Mesothelial cell of epicardium (in vitro differentiated cells): ENCODE data around the gene FAF2. TPM values are rescaled to one million over a fixed set of nuclear protein-coding genes. Genes with fewer than 3 reads are reported as not detected.

Experiments used
- DNase-seq, 2 experiments: peaks; one replicate each; pipeline ENCODE4 v3.0.0; 2021; ENCODE audit warnings: low spot score in 2 of 2; ENCODE audit not compliant: unreplicated experiment in 2 of 2
- H3K27ac Mint-ChIP-seq: 2 replicates; pipeline ENCODE4 v1.8.0; 2021; ENCODE audit warnings: mixed read lengths
- H3K27me3 Mint-ChIP-seq: 2 replicates; pipeline ENCODE4 v1.8.0; 2021; ENCODE audit warnings: low read depth, mixed read lengths
- H3K36me3 Mint-ChIP-seq: 2 replicates; pipeline ENCODE4 v1.8.0; 2021; ENCODE audit warnings: mixed read lengths
- H3K4me1 Mint-ChIP-seq: 2 replicates; pipeline ENCODE4 v1.8.0; 2021; ENCODE audit warnings: mixed read lengths
- H3K4me3 Mint-ChIP-seq: 2 replicates; pipeline ENCODE4 v1.8.0; 2021; ENCODE audit warnings: mild to moderate bottlenecking, moderate library complexity, mixed read lengths
- H3K9me3 Mint-ChIP-seq: 2 replicates; pipeline ENCODE4 v1.8.0; 2021; ENCODE audit warnings: mixed read lengths
- total RNA-seq: library from RNA; stranded (reverse); gene quantifications from 3 replicates; pipeline ENCODE4 v1.2.1, GENCODE V29; 2021
- TF ChIP-seq, protein P1 (sequence below): fragments of 200-600 bp; sonication (generic); IDR thresholded peaks from one replicate; pipeline ENCODE4 v1.5.0; 2021; ENCODE audit warnings: antibody characterized with exemption; ENCODE audit not compliant: unreplicated experiment

FAF2 gene
- total RNA-seq, 1 donor from 2014 or later, result 52.7 TPM

DNA sequence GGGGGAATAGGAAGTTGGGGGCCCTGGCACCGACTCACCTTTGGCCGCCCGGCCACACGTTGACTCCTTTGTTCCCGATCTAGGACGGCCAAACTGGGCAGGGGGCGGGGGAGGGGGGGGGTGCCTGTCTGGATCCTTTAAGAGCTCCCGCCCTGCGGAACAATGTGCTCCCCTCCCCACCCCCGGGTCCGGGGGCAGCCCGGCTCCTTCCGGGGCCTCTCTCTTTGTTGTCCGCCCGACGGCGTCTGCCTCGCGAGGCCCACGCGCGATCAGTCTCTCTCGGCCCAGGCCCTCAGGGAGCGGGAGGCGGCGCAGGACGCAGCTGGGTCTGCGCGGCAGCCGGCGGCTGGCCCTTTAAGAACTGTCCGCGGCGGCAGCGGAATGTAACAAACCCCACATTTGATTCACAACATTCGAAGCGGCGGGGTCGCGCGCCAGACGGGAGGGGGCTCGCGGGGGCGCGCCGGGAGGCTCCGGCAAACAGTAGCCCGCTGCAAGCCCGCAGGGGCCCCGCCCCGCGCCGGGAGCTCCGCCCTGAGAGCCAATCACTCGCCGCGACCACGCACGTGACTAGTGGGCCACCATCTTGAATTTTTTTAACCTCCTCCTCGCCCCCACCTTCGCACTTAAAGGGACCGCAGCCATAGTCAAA, 88.8 kb downstream of the FAF2 start, which contains the start of gene RNF44:
Gene RNF44 (minus strand): TSS at position 501 of the 652 bp plus-strand sequence. CDS start 4,930 bp downstream, outside the sequence.
- Mint-ChIP-seq H3K27ac (peak within 1 kb of the TSS; percentile 100), H3K4me1 (peaks cover 50% of the 10 kb centered on the region), H3K9me3 (no peaks in the 10 kb centered on the region), H3K27me3 (no peaks in the 10 kb centered on the region), H3K4me3 (peak within 1 kb of the TSS; percentile 98), H3K36me3 (peaks cover 4% of the 10 kb centered on the region)
- TF ChIP-seq, protein P1, sequence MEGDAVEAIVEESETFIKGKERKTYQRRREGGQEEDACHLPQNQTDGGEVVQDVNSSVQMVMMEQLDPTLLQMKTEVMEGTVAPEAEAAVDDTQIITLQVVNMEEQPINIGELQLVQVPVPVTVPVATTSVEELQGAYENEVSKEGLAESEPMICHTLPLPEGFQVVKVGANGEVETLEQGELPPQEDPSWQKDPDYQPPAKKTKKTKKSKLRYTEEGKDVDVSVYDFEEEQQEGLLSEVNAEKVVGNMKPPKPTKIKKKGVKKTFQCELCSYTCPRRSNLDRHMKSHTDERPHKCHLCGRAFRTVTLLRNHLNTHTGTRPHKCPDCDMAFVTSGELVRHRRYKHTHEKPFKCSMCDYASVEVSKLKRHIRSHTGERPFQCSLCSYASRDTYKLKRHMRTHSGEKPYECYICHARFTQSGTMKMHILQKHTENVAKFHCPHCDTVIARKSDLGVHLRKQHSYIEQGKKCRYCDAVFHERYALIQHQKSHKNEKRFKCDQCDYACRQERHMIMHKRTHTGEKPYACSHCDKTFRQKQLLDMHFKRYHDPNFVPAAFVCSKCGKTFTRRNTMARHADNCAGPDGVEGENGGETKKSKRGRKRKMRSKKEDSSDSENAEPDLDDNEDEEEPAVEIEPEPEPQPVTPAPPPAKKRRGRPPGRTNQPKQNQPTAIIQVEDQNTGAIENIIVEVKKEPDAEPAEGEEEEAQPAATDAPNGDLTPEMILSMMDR, result no peak
- peak; percentile 96 to 99 for DNase-seq

GRCh38 chr5:176537554-176538229, 89.5 kb downstream of the FAF2 start:
- TF ChIP-seq, protein P1, result no peak
- Mint-ChIP-seq H3K36me3 (peaks cover 4% of the 10 kb centered on the region), H3K9me3 (no peaks in the 10 kb centered on the region), H3K27ac (peak overlapping the region; percentile 100), H3K27me3 (no peaks in the 10 kb centered on the region), H3K4me3 (peak overlapping the region; percentile 98), H3K4me1 (peaks cover 56% of the 10 kb centered on the region)
- peak; percentile 94 to 95 for DNase-seq

DNA sequence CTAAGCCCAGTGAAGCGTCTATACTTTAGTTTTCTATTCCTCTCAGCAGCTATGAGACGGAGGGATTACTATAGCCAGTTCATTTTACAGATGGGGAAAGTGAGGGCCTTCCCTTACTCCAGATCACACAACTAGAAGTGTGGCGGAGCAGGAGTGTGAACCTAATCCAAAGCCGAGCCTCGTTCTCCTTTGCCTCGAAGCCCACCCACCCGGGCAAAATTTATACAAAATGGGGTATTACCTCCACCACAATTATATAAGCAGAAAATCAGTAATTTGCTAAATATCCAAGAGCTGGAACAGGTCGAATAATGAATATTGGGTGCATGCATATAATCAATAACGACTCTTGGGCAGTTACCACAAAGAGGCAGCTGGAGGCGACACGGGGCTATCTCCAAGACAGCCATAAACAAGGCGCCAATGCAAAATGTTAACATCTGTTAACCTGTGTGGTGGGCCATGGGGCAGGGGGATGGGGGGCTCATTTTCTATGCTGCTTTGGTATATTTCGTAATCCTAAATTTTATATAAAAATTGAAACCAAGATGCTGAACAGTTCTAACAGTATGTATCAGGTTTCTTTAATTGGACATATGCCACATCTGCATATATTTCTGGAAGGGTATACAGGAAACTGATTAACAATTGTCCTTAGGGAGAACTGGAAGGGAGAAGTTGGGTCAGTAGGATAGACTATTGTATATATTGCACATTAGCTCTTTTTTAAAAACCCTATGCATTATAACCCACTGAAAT, 90.2 kb downstream of the FAF2 start:
- peaks cover 2% of the 10 kb centered on the region for H3K36me3 Mint-ChIP-seq

GRCh38 chr5:176538989-176539384, 90.8 kb downstream of the FAF2 start:
- DNase-seq, result no peak
- H3K27me3 Mint-ChIP-seq, result no peaks in the 10 kb centered on the region
- peaks cover 2% of the 10 kb centered on the region for H3K36me3 Mint-ChIP-seq
- no peak overlapping the region for H3K27ac Mint-ChIP-seq
- H3K9me3 Mint-ChIP-seq, result no peaks in the 10 kb centered on the region
- TF ChIP-seq, protein P1, result no peak
- peaks cover 50% of the 10 kb centered on the region for H3K4me1 Mint-ChIP-seq
- H3K4me3 Mint-ChIP-seq, result no peak overlapping the region

More for the DNA sequence above, 90.2 kb downstream of the FAF2 start:
- H3K4me3 Mint-ChIP-seq, result peak overlapping the region; percentile 98
- H3K9me3 Mint-ChIP-seq, result no peaks in the 10 kb centered on the region
- H3K27me3 Mint-ChIP-seq, result no peaks in the 10 kb centered on the region
- peaks cover 53% of the 10 kb centered on the region for H3K4me1 Mint-ChIP-seq
- TF ChIP-seq, protein P1, result no peak
- peak overlapping the region; percentile 100 for H3K27ac Mint-ChIP-seq
- DNase-seq, result no peak

DNA sequence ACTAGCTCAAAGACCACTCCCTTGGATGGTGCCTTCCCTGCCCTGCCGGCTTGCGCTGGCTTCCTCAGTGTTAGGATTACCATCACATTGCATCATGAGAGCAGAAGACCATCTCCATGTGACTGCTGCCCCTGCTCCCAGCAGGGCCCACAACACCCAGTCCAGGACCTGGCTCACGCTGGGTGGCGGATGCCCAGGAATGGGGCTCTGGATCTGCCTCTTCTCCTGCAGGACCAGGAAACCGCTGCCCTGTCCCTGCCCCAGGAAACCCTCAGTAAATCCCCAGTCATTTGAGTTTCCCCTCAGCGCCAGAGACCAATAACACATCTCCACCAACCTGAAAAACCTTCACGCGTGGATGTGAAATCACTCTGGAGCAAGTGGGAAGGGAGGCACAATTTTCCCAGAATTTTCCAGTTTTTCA, 92.3 kb downstream of the FAF2 start:
- Mint-ChIP-seq H3K27me3 (no peaks in the 10 kb centered on the region), H3K4me1 (peaks cover 35% of the 10 kb centered on the region), H3K9me3 (no peaks in the 10 kb centered on the region), H3K4me3 (peak overlapping the region; percentile 28), H3K36me3 (no peaks in the 10 kb centered on the region), H3K27ac (peak overlapping the region; percentile 71)
- TF ChIP-seq, protein P1, result no peak
- DNase-seq, result no peak
